CD1c-positive myeloid dendritic cell (primary cell): ENCODE measurements around the gene ARSD.

Experiments
- DNase-seq: peaks from one replicate; pipeline ENCODE4 v3.0.0-alpha.2; 2016; ENCODE audit errors: extremely low spot score

The ARSD gene

DNA sequence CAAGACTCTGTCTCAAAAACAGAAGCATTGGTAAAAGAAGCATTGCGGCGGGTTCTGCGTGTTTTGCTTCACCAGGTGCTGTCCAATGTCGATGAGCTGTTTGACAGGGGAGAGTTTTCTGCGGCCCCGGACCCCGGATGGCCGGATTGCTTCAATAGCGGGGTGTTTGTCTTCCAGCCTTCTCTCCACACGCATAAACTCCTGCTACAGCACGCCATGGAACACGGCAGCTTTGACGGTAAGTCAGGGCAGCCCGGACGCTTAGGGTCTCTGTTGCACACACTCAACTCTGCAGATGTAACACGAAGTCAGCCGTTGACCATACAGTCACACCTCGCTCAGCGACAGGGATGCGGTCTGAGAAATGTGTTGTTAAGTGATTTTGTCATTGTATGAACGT lies 74.2 kb downstream of the ARSD start:
- no peak for DNase-seq
